Measurements from ENCODE around the gene OR56A5. TPM values are rescaled to one million over a fixed set of nuclear protein-coding genes. Genes with fewer than 3 reads are reported as not detected.
"Not testable (repeated sequence)": the region's sequence is repeated elsewhere in the genome, so short reads cannot be mapped to it uniquely, and the experiment has no call there.

The OR56A5 gene
- total RNA-seq, 2 donors from 2014 or later, result not detected

- H3K27me3 ChIP-seq, result no peaks in the 10 kb centered on the region
- 38 to 45% methylated on average over 1 of the region's 1 CpG for WGBS, 2 donors
- no peaks in the 10 kb centered on the region for H3K9me3 ChIP-seq
- H3K36me3 ChIP-seq (replicated peaks in 1 of 2; ENCODE audit: insufficient read depth in 1 of 2, low read depth in 2 of 2), result no peaks in the 10 kb centered on the region
- ATAC-seq (no peak), DNase-seq (no peak)
- TF ChIP-seq POLR2A (IDR thresholded peaks at IDR 0.05), result no peak
- TF ChIP-seq, protein P1, sequence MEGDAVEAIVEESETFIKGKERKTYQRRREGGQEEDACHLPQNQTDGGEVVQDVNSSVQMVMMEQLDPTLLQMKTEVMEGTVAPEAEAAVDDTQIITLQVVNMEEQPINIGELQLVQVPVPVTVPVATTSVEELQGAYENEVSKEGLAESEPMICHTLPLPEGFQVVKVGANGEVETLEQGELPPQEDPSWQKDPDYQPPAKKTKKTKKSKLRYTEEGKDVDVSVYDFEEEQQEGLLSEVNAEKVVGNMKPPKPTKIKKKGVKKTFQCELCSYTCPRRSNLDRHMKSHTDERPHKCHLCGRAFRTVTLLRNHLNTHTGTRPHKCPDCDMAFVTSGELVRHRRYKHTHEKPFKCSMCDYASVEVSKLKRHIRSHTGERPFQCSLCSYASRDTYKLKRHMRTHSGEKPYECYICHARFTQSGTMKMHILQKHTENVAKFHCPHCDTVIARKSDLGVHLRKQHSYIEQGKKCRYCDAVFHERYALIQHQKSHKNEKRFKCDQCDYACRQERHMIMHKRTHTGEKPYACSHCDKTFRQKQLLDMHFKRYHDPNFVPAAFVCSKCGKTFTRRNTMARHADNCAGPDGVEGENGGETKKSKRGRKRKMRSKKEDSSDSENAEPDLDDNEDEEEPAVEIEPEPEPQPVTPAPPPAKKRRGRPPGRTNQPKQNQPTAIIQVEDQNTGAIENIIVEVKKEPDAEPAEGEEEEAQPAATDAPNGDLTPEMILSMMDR (IDR thresholded peaks at IDR 0.05), result no peak
- no peak within 1 kb of the TSS for H3K4me3 ChIP-seq
- no peaks in the 10 kb centered on the region for H3K4me1 ChIP-seq
- intact Hi-C loops (cut with DNase I), result no loop called here
- H3K27ac ChIP-seq, result no peak within 1 kb of the TSS
These were observed 18.6 kb upstream of the OR56A5 start, which contains the start of gene OR52L1 for GRCh38 chr11:5986885-5987284. Gene OR52L1, minus strand, starts transcription at chr11:5986985. Its CDS starts 55 bp downstream, at chr11:5986930.

- Histone ChIP-seq H3K9me3 (peaks cover 0 to 11% (median 0%) of the 10 kb centered on the region in 3 donors), H3K4me1 (no peaks in the 10 kb centered on the region), H3K27ac (no peak overlapping the region), H3K27me3 (no peaks in the 10 kb centered on the region), H3K4me3 (no peak overlapping the region), H3K36me3 (replicated peaks in 1 of 2; ENCODE audit: insufficient read depth in 1 of 2, low read depth in 2 of 2) (no peaks in the 10 kb centered on the region)
- TF ChIP-seq POLR2A (IDR thresholded peaks at IDR 0.05), result no peak
- TF ChIP-seq, protein P1 (IDR thresholded peaks at IDR 0.05), result no peak
- DNase-seq (no peak), ATAC-seq (no peak)
- 18 to 33% methylated on average over 1 of the region's 1 CpG for WGBS, 2 donors
- intact Hi-C loops (cut with DNase I), result no loop called here
These were observed 15.1 kb upstream of the OR56A5 start for GRCh38 chr11:5983443-5983842.

DNA sequence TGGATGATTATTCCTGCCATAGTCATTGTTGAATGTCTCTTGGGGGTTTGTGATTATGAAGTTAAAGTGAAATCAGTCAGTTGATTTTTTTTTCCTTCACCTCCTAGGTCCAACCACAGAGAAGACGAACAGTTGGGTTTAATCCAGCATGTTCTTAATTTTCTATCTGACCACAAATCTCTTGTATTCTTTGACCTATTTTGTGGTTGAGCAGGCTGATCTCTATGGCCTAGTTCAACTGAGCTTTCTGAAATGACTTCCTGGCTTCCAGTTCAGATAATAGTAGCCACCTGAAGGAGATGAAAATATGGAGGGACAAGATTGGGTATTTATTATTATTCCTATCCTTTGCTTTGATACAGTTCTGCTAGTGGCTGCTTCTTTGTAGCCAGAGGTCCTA lies 5.2 kb upstream of the OR56A5 start:
- TF ChIP-seq, protein P1 (IDR thresholded peaks at IDR 0.05), result no peak
- TF ChIP-seq POLR2A (IDR thresholded peaks at IDR 0.05), result no peak
- no peaks in the 10 kb centered on the region for H3K9me3 ChIP-seq
- DNase-seq (no peak), ATAC-seq (no peak)
- no peak overlapping the region for H3K4me3 ChIP-seq
- H3K4me1 ChIP-seq, result no peaks in the 10 kb centered on the region
- no peaks in the 10 kb centered on the region for H3K36me3 ChIP-seq (replicated peaks in 1 of 2; ENCODE audit: insufficient read depth in 1 of 2, low read depth in 2 of 2)
- H3K27ac ChIP-seq, result no peak overlapping the region
- intact Hi-C loops (cut with DNase I), result no loop called here
- no peaks in the 10 kb centered on the region for H3K27me3 ChIP-seq
- WGBS, 2 donors, result 45 to 64% methylated on average over 1 of the region's 1 CpG

GRCh38 chr11:5967708-5968107 lies 586 bp downstream of the OR56A5 start:
- no peaks in the 10 kb centered on the region for H3K36me3 ChIP-seq (replicated peaks in 1 of 2; ENCODE audit: insufficient read depth in 1 of 2, low read depth in 2 of 2)
- WGBS, 2 donors, result 24 to 75% methylated on average over 3 of the region's 3 CpGs
- H3K27me3 ChIP-seq, result no peaks in the 10 kb centered on the region
- intact Hi-C loops (cut with DNase I), result no loop called here
- no peak overlapping the region for H3K27ac ChIP-seq
- no peaks in the 10 kb centered on the region for H3K9me3 ChIP-seq
- H3K4me3 ChIP-seq, result no peak overlapping the region
- TF ChIP-seq POLR2A (IDR thresholded peaks at IDR 0.05), result no peak
- TF ChIP-seq, protein P1 (IDR thresholded peaks at IDR 0.05), result no peak
- ATAC-seq (no peak), DNase-seq (no peak)
- no peaks in the 10 kb centered on the region for H3K4me1 ChIP-seq

DNA sequence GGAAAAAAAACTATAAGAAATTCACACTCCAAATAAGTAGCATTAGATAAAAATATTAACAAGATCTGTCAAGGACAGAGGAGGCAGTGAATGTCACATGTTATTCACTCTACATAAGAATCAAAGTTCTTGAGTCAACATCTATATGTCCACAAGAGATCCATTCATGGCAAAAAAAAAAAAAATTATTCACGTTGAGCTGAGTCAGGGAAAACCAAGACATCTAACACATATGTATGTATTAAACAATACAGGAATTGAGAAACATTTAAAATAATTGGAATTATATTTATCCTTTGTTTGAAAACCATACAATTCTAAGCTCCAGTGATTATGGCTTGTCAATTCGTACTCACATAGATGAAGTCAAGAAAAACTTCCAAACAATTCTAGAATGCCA lies 1.3 kb downstream of the OR56A5 start:
- no peak for ATAC-seq
- Histone ChIP-seq H3K4me3 (no peak overlapping the region), H3K27ac (no peak overlapping the region), H3K27me3 (no peaks in the 10 kb centered on the region), H3K9me3 (peaks cover 0 to 4% (median 0%) of the 10 kb centered on the region in 3 donors), H3K4me1 (no peaks in the 10 kb centered on the region), H3K36me3 (replicated peaks in 1 of 2; ENCODE audit: insufficient read depth in 1 of 2, low read depth in 2 of 2) (no peaks in the 10 kb centered on the region)
- DNase-seq, result no peak
- intact Hi-C loops (cut with DNase I), result no loop called here
- no peak for TF ChIP-seq POLR2A (IDR thresholded peaks at IDR 0.05)
- TF ChIP-seq, protein P1 (IDR thresholded peaks at IDR 0.05), result no peak
- 46 to 50% methylated on average over 2 of the region's 2 CpGs for WGBS, 2 donors

GRCh38 chr11:5960704-5961320 lies 7.5 kb downstream of the OR56A5 start:
- H3K27me3 ChIP-seq; H3K4me3 ChIP-seq; ATAC-seq; DNase-seq; H3K36me3 ChIP-seq (replicated peaks in 1 of 2; ENCODE audit: insufficient read depth in 1 of 2, low read depth in 2 of 2); H3K4me1 ChIP-seq; intact Hi-C loops (cut with DNase I); H3K27ac ChIP-seq: not testable (repeated sequence)
- 82 to 87% methylated on average over 22 to 24 of the region's 40 CpGs for WGBS, 2 donors
- peaks cover 0 to 11% (median 0%) of the 10 kb centered on the region in 3 donors for H3K9me3 ChIP-seq
